ENCODE data around the gene KIAA0753. TPM values are rescaled to one million over a fixed set of nuclear protein-coding genes. Genes with fewer than 3 reads are reported as not detected.

KIAA0753 gene
- polyA plus RNA-seq, 1 experiment = 11.5 TPM

DNA sequence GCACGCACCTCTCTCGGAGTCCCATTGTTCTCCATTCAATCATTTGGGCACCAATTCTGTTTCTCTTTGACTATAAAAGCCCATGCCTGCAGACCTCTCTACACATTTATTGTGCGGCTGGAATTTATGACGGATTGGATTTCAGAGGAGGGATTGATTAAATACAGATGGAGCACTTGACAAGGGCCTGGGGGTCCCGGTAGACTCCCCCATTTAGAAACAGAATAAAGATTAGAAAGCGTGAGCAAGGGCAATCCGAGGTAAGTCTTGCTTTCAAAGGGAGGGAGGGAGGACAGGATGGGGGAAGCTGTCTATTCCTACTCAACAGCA lies 69.1 kb downstream of the KIAA0753 start:
- Histone ChIP-seq H3K27me3 (ENCODE audit: control insufficient read depth, insufficient read depth, low read length) (no peaks in the 10 kb centered on the region), H3K4me3 (ENCODE audit: low read depth, low read length) (no peak overlapping the region), H3K9me3 (ENCODE audit: control insufficient read depth, insufficient read depth, low read length) (no peaks in the 10 kb centered on the region), H3K27ac (ENCODE audit: low read depth, low read length) (no peak overlapping the region)
- TF ChIP-seq, protein P1, sequence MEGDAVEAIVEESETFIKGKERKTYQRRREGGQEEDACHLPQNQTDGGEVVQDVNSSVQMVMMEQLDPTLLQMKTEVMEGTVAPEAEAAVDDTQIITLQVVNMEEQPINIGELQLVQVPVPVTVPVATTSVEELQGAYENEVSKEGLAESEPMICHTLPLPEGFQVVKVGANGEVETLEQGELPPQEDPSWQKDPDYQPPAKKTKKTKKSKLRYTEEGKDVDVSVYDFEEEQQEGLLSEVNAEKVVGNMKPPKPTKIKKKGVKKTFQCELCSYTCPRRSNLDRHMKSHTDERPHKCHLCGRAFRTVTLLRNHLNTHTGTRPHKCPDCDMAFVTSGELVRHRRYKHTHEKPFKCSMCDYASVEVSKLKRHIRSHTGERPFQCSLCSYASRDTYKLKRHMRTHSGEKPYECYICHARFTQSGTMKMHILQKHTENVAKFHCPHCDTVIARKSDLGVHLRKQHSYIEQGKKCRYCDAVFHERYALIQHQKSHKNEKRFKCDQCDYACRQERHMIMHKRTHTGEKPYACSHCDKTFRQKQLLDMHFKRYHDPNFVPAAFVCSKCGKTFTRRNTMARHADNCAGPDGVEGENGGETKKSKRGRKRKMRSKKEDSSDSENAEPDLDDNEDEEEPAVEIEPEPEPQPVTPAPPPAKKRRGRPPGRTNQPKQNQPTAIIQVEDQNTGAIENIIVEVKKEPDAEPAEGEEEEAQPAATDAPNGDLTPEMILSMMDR (IDR thresholded peaks at IDR 0.05; ENCODE audit: low read depth, low read length) = no peak
- ChIA-PET POLR2A (no interaction called here), CTCF (no interaction called here)
- no peak for DNase-seq (ENCODE audit: low read depth, low spot score)

DNA sequence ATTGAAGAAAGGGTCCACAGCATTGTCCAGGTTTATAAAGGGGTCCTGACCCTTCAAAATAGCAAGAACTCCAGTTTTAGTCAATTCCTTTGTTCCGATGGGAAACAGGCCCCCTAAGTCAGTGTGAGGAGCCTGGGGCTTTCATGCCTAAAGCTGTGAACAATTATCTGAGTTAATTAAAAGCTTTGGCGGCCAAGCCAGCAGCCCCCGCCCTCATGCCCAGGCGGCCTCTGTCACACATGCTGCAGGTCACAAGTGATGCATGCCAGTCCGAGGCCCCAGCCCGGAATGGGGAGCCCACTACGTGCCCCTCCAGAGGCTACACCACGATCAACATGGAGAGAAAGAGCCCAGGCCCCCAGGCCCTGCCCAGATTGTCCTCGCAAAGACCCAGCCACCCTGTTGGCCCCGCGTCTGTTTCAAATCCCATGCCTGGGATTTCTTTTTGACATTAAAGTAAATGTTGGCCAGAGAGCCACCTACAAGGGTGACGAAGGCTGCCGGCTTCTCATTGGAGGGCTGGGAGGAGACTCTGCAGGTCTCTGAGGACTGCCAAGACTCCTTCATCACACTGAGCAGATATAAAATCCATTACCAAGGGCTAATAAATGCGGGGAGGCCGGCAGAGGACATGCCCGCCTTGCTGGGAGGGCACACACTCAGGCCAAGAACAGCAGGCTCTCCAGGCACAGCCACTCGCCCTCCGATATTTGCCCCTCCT lies 69.6 kb downstream of the KIAA0753 start:
- ChIA-PET POLR2A (no interaction called here), CTCF (no interaction called here)
- TF ChIP-seq, protein P1 (IDR thresholded peaks at IDR 0.05; ENCODE audit: low read depth, low read length) = no peak

DNA sequence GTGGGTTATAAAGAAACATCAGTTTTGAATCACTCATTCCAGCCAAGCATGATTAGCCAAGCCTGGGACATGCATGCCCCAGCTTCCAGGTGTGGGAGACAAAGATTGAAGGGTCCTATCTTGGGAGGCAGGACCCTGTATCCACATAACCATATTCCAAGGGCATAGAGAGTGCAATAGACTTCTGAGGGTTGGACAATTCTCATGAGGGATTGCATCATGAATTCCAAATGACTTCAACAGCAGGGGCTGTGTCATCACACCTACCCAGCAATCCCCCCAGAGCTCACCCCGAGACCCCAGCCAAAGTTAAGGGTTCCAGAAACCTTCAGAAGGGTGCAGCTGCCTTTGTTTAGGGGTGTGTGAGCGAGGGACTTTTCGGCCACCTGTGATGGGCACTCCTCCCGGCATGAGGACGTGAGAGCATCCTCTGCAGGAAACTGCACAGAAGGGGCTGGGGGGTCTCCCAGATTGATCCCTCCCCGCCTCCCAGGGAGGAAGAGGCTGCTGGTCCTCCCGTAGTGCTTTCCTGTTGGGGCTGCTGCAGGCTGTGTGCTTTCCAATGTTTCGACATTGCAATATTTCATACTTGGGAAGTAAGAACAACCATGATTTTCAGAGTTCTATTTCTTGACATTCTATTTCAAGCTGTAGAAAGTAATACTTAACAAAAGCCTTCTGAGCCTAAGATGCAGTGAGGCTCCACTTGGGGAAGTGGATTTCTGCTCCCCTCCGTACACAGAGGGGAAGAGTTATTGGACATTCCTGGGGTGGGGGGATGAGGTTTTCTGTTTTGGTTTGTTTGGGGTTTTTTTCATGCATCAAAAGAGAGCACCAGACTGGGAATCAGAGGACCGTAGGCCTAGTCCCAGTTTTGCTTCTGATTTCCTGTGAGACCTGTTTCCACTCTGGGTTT lies 70.9 kb downstream of the KIAA0753 start:
- Histone ChIP-seq H3K4me3 (ENCODE audit: low read depth, low read length) (no peak overlapping the region), H3K27ac (ENCODE audit: low read depth, low read length) (no peak overlapping the region), H3K27me3 (ENCODE audit: control insufficient read depth, insufficient read depth, low read length) (no peaks in the 10 kb centered on the region), H3K9me3 (ENCODE audit: control insufficient read depth, insufficient read depth, low read length) (no peaks in the 10 kb centered on the region)
- no peak for DNase-seq (ENCODE audit: low read depth, low spot score)
- TF ChIP-seq, protein P1 (IDR thresholded peaks at IDR 0.05; ENCODE audit: low read depth, low read length) = no peak
- ChIA-PET CTCF (no interaction called here), POLR2A (no interaction called here)

More for the DNA sequence above, 69.6 kb downstream of the KIAA0753 start:
- H3K27me3 ChIP-seq (ENCODE audit: control insufficient read depth, insufficient read depth, low read length) = no peaks in the 10 kb centered on the region
- H3K27ac ChIP-seq (ENCODE audit: low read depth, low read length) = no peak overlapping the region
- H3K4me3 ChIP-seq (ENCODE audit: low read depth, low read length) = no peak overlapping the region
- DNase-seq (ENCODE audit: low read depth, low spot score) = no peak
- H3K9me3 ChIP-seq (ENCODE audit: control insufficient read depth, insufficient read depth, low read length) = no peaks in the 10 kb centered on the region

DNA sequence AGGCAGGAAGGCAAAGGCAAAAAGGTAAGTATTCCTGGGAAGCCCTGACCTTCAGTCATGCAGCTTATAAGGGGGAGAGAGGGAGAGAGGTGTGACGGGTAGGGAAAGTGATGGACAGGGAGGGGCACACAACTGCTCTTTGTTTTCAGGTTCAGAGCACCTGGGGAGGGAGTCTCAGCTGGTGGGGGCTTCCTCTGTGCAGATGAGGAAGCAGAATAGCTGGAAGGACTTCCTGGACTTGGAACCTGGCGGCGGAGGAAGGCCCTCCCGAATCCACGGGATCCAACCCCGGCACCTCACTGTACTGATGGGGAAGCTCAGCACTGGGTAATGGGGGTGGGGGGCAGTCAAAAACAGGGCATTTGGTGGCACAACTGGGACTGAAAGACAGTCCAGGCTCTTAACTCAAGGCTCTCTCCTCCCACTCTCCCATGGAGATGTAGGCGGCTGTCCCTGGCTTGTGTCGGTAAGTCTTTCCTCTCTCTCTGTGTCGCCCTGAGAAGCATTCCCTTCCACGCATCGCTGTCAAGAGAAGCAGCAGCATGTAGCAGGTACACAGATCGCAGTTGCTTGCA lies 72.2 kb downstream of the KIAA0753 start:
- TF ChIP-seq, protein P1 (IDR thresholded peaks at IDR 0.05; ENCODE audit: low read depth, low read length) = no peak
- POLR2A ChIA-PET = no interaction called here
- CTCF ChIA-PET = no interaction called here
- no peak for DNase-seq (ENCODE audit: low read depth, low spot score)
- no peaks in the 10 kb centered on the region for H3K27me3 ChIP-seq (ENCODE audit: control insufficient read depth, insufficient read depth, low read length)
- H3K4me3 ChIP-seq (ENCODE audit: low read depth, low read length) = no peak overlapping the region
- no peaks in the 10 kb centered on the region for H3K9me3 ChIP-seq (ENCODE audit: control insufficient read depth, insufficient read depth, low read length)
- H3K27ac ChIP-seq (ENCODE audit: low read depth, low read length) = no peak overlapping the region

Data from AG04450 (cell line).